GM12878 (cell line): ENCODE results near the gene ST6GALNAC3. TPM values are rescaled to one million over a fixed set of nuclear protein-coding genes. Genes with fewer than 3 reads are reported as not detected.

Source experiments
- ATAC-seq: fragments of 200-7000 bp; cut with Tn5 transposase; 3 replicates; pipeline ENCODE4 v1.9.1; 2020; ENCODE audit warnings: mild to moderate bottlenecking, moderate library complexity
- BruUV-seq: library from RNA; stranded (reverse); fragments of 400-500 nt; replicated peaks from 2 replicates; lab custom pipeline; 2021; lab: Mats Ljungman, UMichigan
- CTCF ChIA-PET: fragments of 300-600 bp; sonication (Branson Sonifier 250); formaldehyde crosslinking; extraction: SDS; loops from one replicate; lab custom pipeline; 2021; ENCODE audit warnings: inconsistent platforms; lab: Yijun Ruan, JAX
- POLR2A ChIA-PET: fragments of 350-600 bp; formaldehyde crosslinking; extraction: SDS; loops from one replicate; lab custom pipeline; 2021; ENCODE audit warnings: inconsistent platforms; lab: Charles Lee
- RAD21 ChIA-PET: fragments of 300-600 bp; sonication (Branson Sonifier 250); formaldehyde crosslinking; loops from one replicate; lab custom pipeline; 2023; ENCODE audit warnings: antibody characterized with exemption; ENCODE audit not compliant: unreplicated experiment; lab: Charles Lee
- SMC1A ChIA-PET: fragments of 300-600 bp; sonication (Branson Sonifier 250); formaldehyde crosslinking; loops from one replicate; lab custom pipeline; 2023; ENCODE audit not compliant: unreplicated experiment, uncharacterized antibody; lab: Charles Lee
- DNase-seq: peaks from one replicate; pipeline ENCODE4 v3.0.0-alpha.2; 2011; ENCODE audit warnings: low read depth, low spot score
- FAIRE-seq: peaks from 3 replicates; lab custom pipeline; 2011; peaks lifted over from hg19 to GRCh38; lab: Jason Lieb, UNC
- H2AFZ ChIP-seq: 2 replicates; pipeline ENCODE4 v1.6.0; 2011; ENCODE audit warnings: low read depth, low read length, control low read depth; ENCODE audit not compliant: control insufficient read depth
- H3K27ac ChIP-seq: 2 replicates; pipeline ENCODE4 v1.5.1; 2011; ENCODE audit warnings: control low read depth; ENCODE audit not compliant: control insufficient read depth, insufficient read depth
- H3K27me3 ChIP-seq, 2 experiments: replicated peaks in 1 of 2; 2 replicates each; pipeline versions ENCODE4 v1.6.0 to v1.6.1; 2011; ENCODE audit warnings: low read length in 1 of 2; ENCODE audit not compliant: control insufficient read depth in 2 of 2, insufficient read depth in 2 of 2
- H3K36me3 ChIP-seq, 2 experiments: 2 replicates each; pipeline ENCODE4 v1.5.1; 2011; ENCODE audit warnings: low read length in 1 of 2; ENCODE audit not compliant: control insufficient read depth in 2 of 2, insufficient read depth in 2 of 2
- H3K4me1 ChIP-seq: 2 replicates; pipeline ENCODE4 v1.6.1; 2011; ENCODE audit warnings: mild to moderate bottlenecking, low read length, moderate library complexity, mixed read lengths; ENCODE audit not compliant: control insufficient read depth, insufficient read depth
- H3K4me2 ChIP-seq: 2 replicates; pipeline ENCODE4 v1.6.0; 2011; ENCODE audit warnings: control low read depth; ENCODE audit not compliant: control insufficient read depth, insufficient read depth
- H3K4me3 ChIP-seq: fragments of 200-600 bp; sonication (generic); 2 replicates; pipeline ENCODE4 v1.5.1; 2016
- H3K79me2 ChIP-seq: 2 replicates; pipeline ENCODE4 v1.6.0; 2011; ENCODE audit warnings: low read length; ENCODE audit not compliant: control insufficient read depth, insufficient read depth
- H3K9ac ChIP-seq: 2 replicates; pipeline ENCODE4 v1.8.0; 2011; ENCODE audit warnings: low read length, control low read depth, mixed read lengths; ENCODE audit not compliant: control insufficient read depth, insufficient read depth
- H3K9me3 ChIP-seq: replicated peaks from 3 replicates; pipeline ENCODE4 v1.5.1; 2011; ENCODE audit warnings: mild to moderate bottlenecking, low read length; ENCODE audit not compliant: control insufficient read depth, insufficient read depth
- H4K20me1 ChIP-seq: 2 replicates; pipeline ENCODE4 v1.6.0; 2011; ENCODE audit not compliant: control insufficient read depth, insufficient read depth
- CBFB ChIP-seq: IDR thresholded peaks from 2 replicates; pipeline ENCODE4 v1.6.1; 2016; ENCODE audit warnings: antibody characterized with exemption, low read depth
- PAX8 ChIP-seq: fragments of 450-650 bp; IDR thresholded peaks from 2 replicates; pipeline ENCODE4 v1.6.1; 2017; ENCODE audit warnings: mild to moderate bottlenecking, moderate library complexity
- POLR2A ChIP-seq: IDR thresholded peaks from 2 replicates; pipeline ENCODE4 v1.6.1; 2011; ENCODE audit warnings: low read depth, mild to moderate bottlenecking, low read length
- SMAD5 ChIP-seq: IDR thresholded peaks from 2 replicates; pipeline ENCODE4 v1.6.1; 2016; ENCODE audit warnings: antibody characterized with exemption, low read depth
- SRF ChIP-seq, 2 experiments: IDR thresholded peaks; 2 replicates each; pipeline ENCODE4 v1.6.1; 2011; ENCODE audit warnings: low read depth in 2 of 2, low read length in 2 of 2, mild to moderate bottlenecking in 1 of 2, moderate library complexity in 1 of 2
- STAT3 ChIP-seq: IDR thresholded peaks from 2 replicates; pipeline ENCODE4 v1.6.1; 2011; ENCODE audit warnings: low read depth, low read length, improper control_type of control experiment
- ZBTB4 ChIP-seq: fragments of 450-650 bp; formaldehyde crosslinking; IDR thresholded peaks from 2 replicates; pipeline ENCODE4 v1.4.0; 2022; ENCODE audit warnings: mild to moderate bottlenecking, moderate library complexity
- ZNF622 ChIP-seq: fragments of 450-650 bp; IDR thresholded peaks from 2 replicates; pipeline ENCODE4 v1.6.1; 2017; ENCODE audit warnings: mild to moderate bottlenecking, inconsistent platforms
- whole genome bisulfite sequencing: methylation state at CpG from one replicate; pipeline ENCODE4 v1.1.6; 2016; ENCODE audit warnings: low lambda C conversion rate; ENCODE audit not compliant: insufficient replicate concordance, insufficient coverage; ENCODE audit errors: missing lambda C conversion rate; 5-methylcytosine and 5-hydroxymethylcytosine counted together
- in situ Hi-C: fragments of 300-500 bp; cut with MboI; formaldehyde crosslinking; loops from 9 replicates; pipeline ENCODE4 v1.14.3; 2018; ENCODE audit warnings: mixed read lengths
- intact Hi-C: fragments of 100-400 bp; cut with micrococcal nuclease; formaldehyde crosslinking; loops from one replicate; pipeline ENCODE4 v1.14.2; 2022; ENCODE audit not compliant: unreplicated experiment
- polyA plus RNA-seq, 11 experiments: library from polyadenylated mRNA; depleted of rRNA in 4 of 11; unstranded in 6 of 11; stranded (reverse) in 5 of 11; fragments of >200 nt; fragmentation: Nextera tagmentation in 4 of 11; fragmentation: Illumina TruSeq in 1 of 11; extraction: Ambion mirVana in 4 of 11; extraction: Trizol in 1 of 11; gene quantifications; 1 replicate in 1 of 11; 2 replicates in 10 of 11; pipeline versions ENCODE4 v1.2.1 to v1.2.3, GENCODE V29; 2011 to 2016; ENCODE audit warnings: inconsistent platforms in 2 of 11, missing spikeins in 2 of 11, low read depth in 1 of 11
- total RNA-seq, 4 experiments: library from RNA; depleted of rRNA in 3 of 4; stranded (reverse); fragments of >200 nt in 3 of 4; fragmentation: Illumina TruSeq in 1 of 4; extraction: Trizol in 1 of 4; gene quantifications; 2 replicates each; pipeline versions ENCODE4 v1.2.1 to v1.2.3, GENCODE V29; 2013 to 2021
- TF ChIP-seq, protein P1 (sequence below): fragments of 450-650 bp; IDR thresholded peaks from 2 replicates; pipeline ENCODE4 v1.6.1; 2017; ENCODE audit warnings: borderline replicate concordance
- TF ChIP-seq, protein P2 (sequence below): IDR thresholded peaks from 2 replicates; pipeline ENCODE4 v1.6.1; 2012; ENCODE audit warnings: low read length, inconsistent platforms
- TF ChIP-seq, protein P3 (sequence below): fragments of 450-650 bp; IDR thresholded peaks from 2 replicates; pipeline ENCODE4 v1.6.1; 2017; ENCODE audit warnings: mild to moderate bottlenecking, moderate library complexity

Gene ST6GALNAC3
- total and polyA plus RNA-seq, 10 of the 15 experiments (the other 5 are each of a cell fraction or from before 2014, with no cell fraction given) = 0.04 to 0.68 (median 0.18) TPM; not detected in 3

DNA sequence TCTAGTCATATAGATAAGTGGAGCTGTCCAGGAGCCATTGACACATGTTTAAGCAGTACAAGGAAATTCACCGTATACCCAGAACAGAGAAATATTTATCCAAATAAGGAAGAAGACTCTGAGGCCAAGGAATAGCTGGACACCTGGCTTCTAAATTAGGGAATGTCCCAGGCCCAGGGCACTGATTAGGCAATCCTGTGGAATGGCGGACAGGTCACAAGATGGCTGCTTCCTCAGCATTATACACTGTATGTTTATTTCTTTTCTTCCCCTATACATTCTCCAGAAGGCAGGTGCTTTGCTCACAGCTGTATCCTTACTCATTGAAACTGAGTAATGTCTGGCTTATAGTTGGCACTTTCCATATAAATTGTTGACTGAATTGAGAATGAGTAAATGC is 59.4 kb downstream of the ST6GALNAC3 start:
- Histone ChIP-seq H3K27ac (no peak overlapping the region), H3K79me2 (no peaks in the 10 kb centered on the region), H3K4me3 (no peak overlapping the region), H4K20me1 (no peaks in the 10 kb centered on the region), H3K4me1 (no peaks in the 10 kb centered on the region), H3K9ac (no peak overlapping the region), H3K36me3 (no peaks in the 10 kb centered on the region), H3K27me3 (no peaks in the 10 kb centered on the region), H2AFZ (no peak overlapping the region), H3K4me2 (no peak overlapping the region), H3K9me3 (no peaks in the 10 kb centered on the region)
- SMC1A ChIA-PET = no interaction called here
- intact Hi-C loops (no loop called here), in situ Hi-C loops (no loop called here)
- no TSS peak for BruUV-seq
- TF ChIP-seq ZBTB4 (CRISPR knock-in tag) (no peak), ZNF622 (no peak), PAX8 (no peak), POLR2A (no peak), SMAD5 (no peak), SRF (IDR thresholded peaks at IDR 0.05; ENCODE audit: low read depth in 2 of 2, low read length in 2 of 2) (no peak), CBFB (no peak), STAT3 (no peak)
- TF ChIP-seq, protein P1, sequence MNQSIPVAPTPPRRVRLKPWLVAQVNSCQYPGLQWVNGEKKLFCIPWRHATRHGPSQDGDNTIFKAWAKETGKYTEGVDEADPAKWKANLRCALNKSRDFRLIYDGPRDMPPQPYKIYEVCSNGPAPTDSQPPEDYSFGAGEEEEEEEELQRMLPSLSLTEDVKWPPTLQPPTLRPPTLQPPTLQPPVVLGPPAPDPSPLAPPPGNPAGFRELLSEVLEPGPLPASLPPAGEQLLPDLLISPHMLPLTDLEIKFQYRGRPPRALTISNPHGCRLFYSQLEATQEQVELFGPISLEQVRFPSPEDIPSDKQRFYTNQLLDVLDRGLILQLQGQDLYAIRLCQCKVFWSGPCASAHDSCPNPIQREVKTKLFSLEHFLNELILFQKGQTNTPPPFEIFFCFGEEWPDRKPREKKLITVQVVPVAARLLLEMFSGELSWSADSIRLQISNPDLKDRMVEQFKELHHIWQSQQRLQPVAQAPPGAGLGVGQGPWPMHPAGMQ = no peak
- TF ChIP-seq, protein P2, sequence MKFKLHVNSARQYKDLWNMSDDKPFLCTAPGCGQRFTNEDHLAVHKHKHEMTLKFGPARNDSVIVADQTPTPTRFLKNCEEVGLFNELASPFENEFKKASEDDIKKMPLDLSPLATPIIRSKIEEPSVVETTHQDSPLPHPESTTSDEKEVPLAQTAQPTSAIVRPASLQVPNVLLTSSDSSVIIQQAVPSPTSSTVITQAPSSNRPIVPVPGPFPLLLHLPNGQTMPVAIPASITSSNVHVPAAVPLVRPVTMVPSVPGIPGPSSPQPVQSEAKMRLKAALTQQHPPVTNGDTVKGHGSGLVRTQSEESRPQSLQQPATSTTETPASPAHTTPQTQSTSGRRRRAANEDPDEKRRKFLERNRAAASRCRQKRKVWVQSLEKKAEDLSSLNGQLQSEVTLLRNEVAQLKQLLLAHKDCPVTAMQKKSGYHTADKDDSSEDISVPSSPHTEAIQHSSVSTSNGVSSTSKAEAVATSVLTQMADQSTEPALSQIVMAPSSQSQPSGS = no peak
- TF ChIP-seq, protein P3, sequence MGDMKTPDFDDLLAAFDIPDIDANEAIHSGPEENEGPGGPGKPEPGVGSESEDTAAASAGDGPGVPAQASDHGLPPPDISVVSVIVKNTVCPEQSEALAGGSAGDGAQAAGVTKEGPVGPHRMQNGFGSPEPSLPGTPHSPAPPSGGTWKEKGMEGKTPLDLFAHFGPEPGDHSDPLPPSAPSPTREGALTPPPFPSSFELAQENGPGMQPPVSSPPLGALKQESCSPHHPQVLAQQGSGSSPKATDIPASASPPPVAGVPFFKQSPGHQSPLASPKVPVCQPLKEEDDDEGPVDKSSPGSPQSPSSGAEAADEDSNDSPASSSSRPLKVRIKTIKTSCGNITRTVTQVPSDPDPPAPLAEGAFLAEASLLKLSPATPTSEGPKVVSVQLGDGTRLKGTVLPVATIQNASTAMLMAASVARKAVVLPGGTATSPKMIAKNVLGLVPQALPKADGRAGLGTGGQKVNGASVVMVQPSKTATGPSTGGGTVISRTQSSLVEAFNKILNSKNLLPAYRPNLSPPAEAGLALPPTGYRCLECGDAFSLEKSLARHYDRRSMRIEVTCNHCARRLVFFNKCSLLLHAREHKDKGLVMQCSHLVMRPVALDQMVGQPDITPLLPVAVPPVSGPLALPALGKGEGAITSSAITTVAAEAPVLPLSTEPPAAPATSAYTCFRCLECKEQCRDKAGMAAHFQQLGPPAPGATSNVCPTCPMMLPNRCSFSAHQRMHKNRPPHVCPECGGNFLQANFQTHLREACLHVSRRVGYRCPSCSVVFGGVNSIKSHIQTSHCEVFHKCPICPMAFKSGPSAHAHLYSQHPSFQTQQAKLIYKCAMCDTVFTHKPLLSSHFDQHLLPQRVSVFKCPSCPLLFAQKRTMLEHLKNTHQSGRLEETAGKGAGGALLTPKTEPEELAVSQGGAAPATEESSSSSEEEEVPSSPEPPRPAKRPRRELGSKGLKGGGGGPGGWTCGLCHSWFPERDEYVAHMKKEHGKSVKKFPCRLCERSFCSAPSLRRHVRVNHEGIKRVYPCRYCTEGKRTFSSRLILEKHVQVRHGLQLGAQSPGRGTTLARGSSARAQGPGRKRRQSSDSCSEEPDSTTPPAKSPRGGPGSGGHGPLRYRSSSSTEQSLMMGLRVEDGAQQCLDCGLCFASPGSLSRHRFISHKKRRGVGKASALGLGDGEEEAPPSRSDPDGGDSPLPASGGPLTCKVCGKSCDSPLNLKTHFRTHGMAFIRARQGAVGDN = no peak
- ATAC-seq = no peak
- 69% methylated on average over 2 of the region's 2 CpGs for WGBS
- CTCF ChIA-PET = interaction anchor here (1.2 kb wide), 1 partner anchor 225 kb away, joined by 3 read pairs; no protein-coding TSS in a partner anchor
- FAIRE-seq = no peak
- POLR2A ChIA-PET = no interaction called here
- no peak for DNase-seq
- RAD21 ChIA-PET = no interaction called here
